ENCODE measurements around the gene TIGAR. TPM values are rescaled to one million over a fixed set of nuclear protein-coding genes. Genes with fewer than 3 reads are reported as not detected.

TIGAR gene
- total RNA-seq, 1 experiment from 2014 or later, result 10.2 TPM

GRCh38 chr12:4287325-4288211, 33.4 kb upstream of the TIGAR start:
- Histone ChIP-seq H3K36me3 (no peaks in the 10 kb centered on the region), H3K4me3 (no peak overlapping the region), H3K9me3 (replicated peaks) (no peaks in the 10 kb centered on the region), H3K27me3 (replicated peaks) (peaks cover 13% of the 10 kb centered on the region; the same call in 1 of the 2 replicates), H3K4me1 (replicated peaks) (no peaks in the 10 kb centered on the region), H3K27ac (no peak overlapping the region)
- no peak for DNase-seq (ENCODE audit: low read depth in 1 of 2, low spot score in 2 of 2)

- peaks cover 13% of the 10 kb centered on the region; the same call in 1 of the 2 replicates for H3K27me3 ChIP-seq (replicated peaks)
- H3K4me1 ChIP-seq (replicated peaks), result no peaks in the 10 kb centered on the region
- no peak for DNase-seq (ENCODE audit: low read depth in 1 of 2, low spot score in 2 of 2)
- no peak overlapping the region for H3K27ac ChIP-seq
- H3K9me3 ChIP-seq (replicated peaks), result no peaks in the 10 kb centered on the region
- no peak overlapping the region for H3K4me3 ChIP-seq
- no peaks in the 10 kb centered on the region for H3K36me3 ChIP-seq
These were observed 32.5 kb upstream of the TIGAR start for GRCh38 chr12:4288296-4289131.

GRCh38 chr12:4289231-4289878, 31.7 kb upstream of the TIGAR start:
- Histone ChIP-seq H3K27ac (no peak overlapping the region), H3K36me3 (no peaks in the 10 kb centered on the region), H3K4me1 (replicated peaks) (no peaks in the 10 kb centered on the region), H3K4me3 (no peak overlapping the region), H3K27me3 (replicated peaks) (peaks cover 13% of the 10 kb centered on the region; the same call in 1 of the 2 replicates), H3K9me3 (replicated peaks) (no peaks in the 10 kb centered on the region)
- DNase-seq (ENCODE audit: low read depth in 1 of 2, low spot score in 2 of 2), result no peak

- H3K36me3 ChIP-seq, result no peaks in the 10 kb centered on the region
- no peak overlapping the region for H3K27ac ChIP-seq
These were observed 30.8 kb upstream of the TIGAR start for GRCh38 chr12:4289998-4290790.

GRCh38 chr12:4292341-4293073, 28.5 kb upstream of the TIGAR start:
- DNase-seq (ENCODE audit: low read depth in 1 of 2, low spot score in 2 of 2), result no peak
- Histone ChIP-seq H3K4me1 (replicated peaks) (no peaks in the 10 kb centered on the region), H3K27me3 (replicated peaks) (peaks cover 16% of the 10 kb centered on the region; the same call in 1 of the 2 replicates), H3K27ac (no peak overlapping the region), H3K4me3 (no peak overlapping the region), H3K9me3 (replicated peaks) (no peaks in the 10 kb centered on the region; the same call in 1 of the 2 replicates), H3K36me3 (no peaks in the 10 kb centered on the region)

More at GRCh38 chr12:4289998-4290790, 30.8 kb upstream of the TIGAR start:
- no peaks in the 10 kb centered on the region for H3K4me1 ChIP-seq (replicated peaks)
- no peak overlapping the region for H3K4me3 ChIP-seq
- peaks cover 13% of the 10 kb centered on the region; the same call in 1 of the 2 replicates for H3K27me3 ChIP-seq (replicated peaks)
- no peaks in the 10 kb centered on the region; the same call in 1 of the 2 replicates for H3K9me3 ChIP-seq (replicated peaks)
- no peak for DNase-seq (ENCODE audit: low read depth in 1 of 2, low spot score in 2 of 2)

GRCh38 chr12:4293299-4293965, 27.6 kb upstream of the TIGAR start:
- Histone ChIP-seq H3K36me3 (no peaks in the 10 kb centered on the region), H3K27ac (no peak overlapping the region), H3K4me3 (no peak overlapping the region), H3K9me3 (replicated peaks) (no peaks in the 10 kb centered on the region; the same call in 1 of the 2 replicates), H3K27me3 (replicated peaks) (peaks cover 16% of the 10 kb centered on the region), H3K4me1 (replicated peaks) (no peaks in the 10 kb centered on the region)
- DNase-seq (ENCODE audit: low read depth in 1 of 2, low spot score in 2 of 2), result no peak

GRCh38 chr12:4293966-4294505, 27.0 kb upstream of the TIGAR start:
- H3K27ac ChIP-seq, result no peak overlapping the region
- H3K4me1 ChIP-seq (replicated peaks), result no peaks in the 10 kb centered on the region
- no peaks in the 10 kb centered on the region; the same call in 1 of the 2 replicates for H3K9me3 ChIP-seq (replicated peaks)
- no peak overlapping the region for H3K4me3 ChIP-seq
- no peak for DNase-seq (ENCODE audit: low read depth in 1 of 2, low spot score in 2 of 2)
- H3K36me3 ChIP-seq, result no peaks in the 10 kb centered on the region
- H3K27me3 ChIP-seq (replicated peaks), result peaks cover 16% of the 10 kb centered on the region

- Histone ChIP-seq H3K27ac (no peak overlapping the region), H3K4me3 (no peak overlapping the region), H3K36me3 (no peaks in the 10 kb centered on the region), H3K27me3 (replicated peaks) (peaks cover 8% of the 10 kb centered on the region), H3K4me1 (replicated peaks) (no peaks in the 10 kb centered on the region), H3K9me3 (replicated peaks) (no peaks in the 10 kb centered on the region; the same call in 1 of the 2 replicates)
- DNase-seq (ENCODE audit: low read depth in 1 of 2, low spot score in 2 of 2), result no peak
These were observed 24.3 kb upstream of the TIGAR start for GRCh38 chr12:4296751-4297150.

- Histone ChIP-seq H3K27ac (no peak overlapping the region), H3K4me3 (no peak overlapping the region), H3K9me3 (replicated peaks) (no peaks in the 10 kb centered on the region; the same call in 1 of the 2 replicates), H3K36me3 (no peaks in the 10 kb centered on the region), H3K4me1 (replicated peaks) (no peaks in the 10 kb centered on the region), H3K27me3 (replicated peaks) (peaks cover 3% of the 10 kb centered on the region; the same call in 1 of the 2 replicates)
- DNase-seq (ENCODE audit: low read depth in 1 of 2, low spot score in 2 of 2), result no peak
These were observed 23.4 kb upstream of the TIGAR start for GRCh38 chr12:4297617-4298016.

GRCh38 chr12:4300883-4301282, 20.1 kb upstream of the TIGAR start:
- Histone ChIP-seq H3K4me1 (replicated peaks) (no peaks in the 10 kb centered on the region), H3K27ac (no peak overlapping the region), H3K36me3 (no peaks in the 10 kb centered on the region), H3K27me3 (replicated peaks) (peaks cover 8% of the 10 kb centered on the region; the same call in 1 of the 2 replicates), H3K9me3 (replicated peaks) (no peaks in the 10 kb centered on the region), H3K4me3 (no peak overlapping the region)
- DNase-seq (ENCODE audit: low read depth in 1 of 2, low spot score in 2 of 2), result no peak

GRCh38 chr12:4301932-4302501, 19.0 kb upstream of the TIGAR start:
- Histone ChIP-seq H3K9me3 (replicated peaks) (no peaks in the 10 kb centered on the region), H3K4me1 (replicated peaks) (no peaks in the 10 kb centered on the region), H3K27me3 (replicated peaks) (peaks cover 15% of the 10 kb centered on the region), H3K27ac (no peak overlapping the region), H3K36me3 (no peaks in the 10 kb centered on the region), H3K4me3 (no peak overlapping the region)
- no peak for DNase-seq (ENCODE audit: low read depth in 1 of 2, low spot score in 2 of 2)

Measured in SJSA1 (cell line).